Measurements from ENCODE around the gene LIPT2.

The LIPT2 gene

DNA sequence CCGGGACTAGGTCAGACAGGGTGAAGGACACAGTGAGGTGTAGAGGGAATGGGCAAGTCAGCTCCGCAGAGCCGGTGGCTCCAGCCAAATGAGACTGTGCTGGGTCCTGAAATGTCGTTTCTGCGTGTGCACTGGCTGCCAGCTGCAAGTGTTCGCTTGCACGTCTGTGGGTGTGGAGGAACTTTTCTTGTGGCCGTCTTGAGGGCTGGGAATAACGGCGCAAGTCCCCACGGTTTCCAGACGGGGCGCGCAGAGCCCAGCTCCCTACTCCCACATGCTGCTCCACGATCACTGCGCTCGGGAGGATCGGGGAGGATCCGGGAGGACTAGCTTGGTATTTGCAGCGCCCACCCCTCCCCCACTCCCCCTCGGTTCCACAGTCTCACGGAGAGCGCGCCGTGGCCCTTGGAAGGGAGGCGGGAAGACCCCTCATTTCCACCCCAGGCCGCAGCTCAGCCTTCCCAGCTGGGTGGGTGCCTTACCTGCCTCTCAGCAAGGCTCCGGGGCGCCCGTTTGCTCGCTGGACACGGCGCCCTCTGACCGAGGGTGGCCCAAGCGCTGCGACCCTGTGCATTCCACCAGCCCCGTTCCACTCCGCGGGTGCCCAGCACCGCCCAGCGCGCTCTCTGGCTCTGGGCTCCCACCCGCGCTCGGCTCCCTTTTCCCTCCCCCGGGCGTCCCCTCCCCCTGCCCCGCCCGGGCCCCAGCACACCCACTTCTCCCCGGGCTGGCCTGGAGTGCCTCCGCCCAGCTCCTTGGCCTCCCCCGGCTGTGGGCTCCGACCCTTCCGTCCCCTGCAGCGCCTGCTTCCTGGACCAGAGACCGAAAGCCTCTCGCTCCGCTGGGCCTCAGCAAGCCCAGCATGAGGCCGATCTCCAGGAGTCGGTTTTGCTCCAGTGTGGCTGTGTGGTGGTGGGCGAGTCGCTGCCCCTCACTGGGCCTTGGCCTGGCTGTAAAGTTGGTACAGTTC, 26.3 kb downstream of the LIPT2 start, which contains the start of gene KCNE3:
Gene KCNE3 (minus strand): TSS at position 634 of the 970 bp plus-strand sequence. CDS start 9,986 bp downstream, outside the sequence.
- DNase-seq (ENCODE audit: low read depth in 2 of 2), result no peak

DNA sequence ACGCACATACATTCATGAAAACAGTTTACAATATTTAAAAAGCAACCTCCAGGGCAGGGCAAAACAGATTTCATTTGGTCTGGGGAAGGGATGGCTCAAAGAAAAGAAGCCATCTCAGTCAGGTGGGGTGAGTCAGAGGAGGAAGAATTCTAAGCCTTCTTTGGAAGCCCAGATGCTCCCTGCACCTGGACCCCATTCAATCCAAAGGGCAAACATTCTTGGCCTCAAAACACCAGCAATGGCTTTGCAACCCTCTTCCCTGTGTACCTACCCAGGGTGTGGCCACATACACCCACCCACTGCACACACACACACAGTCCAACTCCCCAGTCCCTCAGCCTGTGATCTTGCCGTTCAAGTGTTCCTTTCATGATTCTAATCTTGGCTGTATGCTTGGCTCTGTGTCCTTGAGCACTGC, 28.2 kb downstream of the LIPT2 start:
- DNase-seq (ENCODE audit: low read depth in 2 of 2), result no peak

GRCh38 chr11:74464746-74465145, 28.8 kb downstream of the LIPT2 start:
- no peak for DNase-seq (ENCODE audit: low read depth in 2 of 2)

DNA sequence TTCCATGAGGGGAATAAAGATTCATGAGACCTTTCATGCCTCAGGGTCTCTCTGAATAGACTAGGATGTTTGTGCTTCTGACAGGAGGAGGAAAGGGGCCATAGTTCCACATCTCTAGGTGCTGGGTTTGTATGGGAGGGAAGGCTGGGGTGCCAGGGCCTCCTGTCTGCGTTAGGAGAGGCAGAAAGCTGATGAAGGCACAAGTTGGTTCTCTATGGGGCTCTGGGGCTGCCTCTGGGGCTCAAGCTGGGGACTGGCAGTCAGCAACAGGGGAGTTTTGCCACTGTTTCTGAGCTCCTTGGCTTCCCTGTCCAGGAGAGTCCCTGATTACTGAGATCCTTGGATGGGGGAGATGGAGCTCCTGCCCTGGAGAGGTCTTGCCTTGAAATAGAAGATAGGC, 30.3 kb downstream of the LIPT2 start:
- no peak for DNase-seq (ENCODE audit: low read depth in 2 of 2)

DNA sequence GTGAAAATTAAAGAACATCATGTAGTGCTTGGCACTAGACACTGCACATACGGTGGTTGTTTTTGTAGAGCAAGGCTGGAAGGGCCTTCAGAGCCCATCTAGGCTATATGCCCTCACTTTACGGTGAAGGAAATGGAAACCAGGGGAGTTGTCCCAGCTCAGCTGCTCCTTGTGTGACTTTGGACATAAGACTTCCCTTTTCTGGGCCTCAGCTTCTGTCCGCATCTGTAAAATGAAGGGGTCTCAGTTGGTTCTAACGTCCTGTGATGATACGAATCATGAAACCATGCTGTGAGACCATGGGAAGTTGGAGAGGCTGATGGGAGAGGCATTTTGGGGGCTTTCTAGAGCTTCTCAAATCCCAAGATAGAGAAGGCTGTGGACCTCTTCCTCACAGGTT, 30.9 kb downstream of the LIPT2 start:
- no peak for DNase-seq (ENCODE audit: low read depth in 2 of 2)

GRCh38 chr11:74462009-74462408, 31.5 kb downstream of the LIPT2 start:
- no peak for DNase-seq (ENCODE audit: low read depth in 2 of 2)

DNA sequence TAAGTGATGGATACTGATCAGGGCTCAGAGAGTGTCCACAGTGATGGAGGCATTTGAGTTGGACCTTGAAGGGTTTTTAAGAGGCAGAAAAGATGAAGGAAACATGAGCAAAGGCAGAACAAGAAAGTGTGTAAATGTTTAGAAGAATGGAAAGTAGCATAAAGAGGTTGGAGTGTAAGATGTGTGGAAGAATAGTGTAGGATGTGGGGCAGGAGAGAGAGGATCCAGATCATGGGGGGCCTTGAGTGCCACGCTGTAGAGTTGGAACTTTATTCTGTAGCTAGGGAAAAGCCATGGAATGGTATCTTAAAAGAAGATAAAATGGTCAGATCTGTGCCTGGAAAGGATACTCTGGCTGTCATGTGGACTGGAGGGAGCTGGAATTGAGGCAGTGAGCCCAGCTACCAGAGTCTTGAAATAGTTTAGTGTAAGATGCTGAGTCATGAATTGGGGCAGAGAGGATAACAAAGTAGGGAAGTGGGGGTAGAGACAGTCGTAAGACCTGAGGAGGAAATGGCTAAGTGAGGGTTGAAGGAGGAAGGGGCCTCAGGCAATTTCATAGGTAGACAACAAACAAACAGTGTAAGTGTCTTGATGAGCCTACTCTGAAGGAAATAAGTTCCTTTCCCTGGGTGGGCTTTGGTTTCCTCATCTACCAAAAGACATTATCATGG, 32.9 kb downstream of the LIPT2 start:
- no peak for DNase-seq (ENCODE audit: low read depth in 2 of 2)

DNA sequence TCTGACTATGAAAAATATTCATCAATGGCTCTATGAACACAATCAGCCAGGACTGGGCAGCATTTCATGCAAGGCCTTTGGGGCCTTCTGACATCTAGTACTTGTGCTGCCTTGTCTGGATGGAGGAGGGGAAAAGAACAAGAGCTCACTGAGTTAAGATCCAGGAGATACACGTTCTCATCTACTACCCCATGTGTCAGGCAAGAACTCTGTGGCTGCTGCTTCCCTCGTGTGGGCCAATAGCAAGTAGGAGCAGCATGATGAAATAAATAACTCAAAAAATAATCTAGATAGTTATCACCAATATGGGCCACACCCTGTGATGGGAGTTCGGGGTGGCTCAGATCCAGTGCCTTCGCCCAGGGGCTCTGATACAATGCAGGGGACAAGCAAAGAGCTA, 33.5 kb downstream of the LIPT2 start:
- DNase-seq (ENCODE audit: low read depth in 2 of 2), result no peak

GRCh38 chr11:74459584-74459983, 33.9 kb downstream of the LIPT2 start:
- DNase-seq (ENCODE audit: low read depth in 2 of 2), result no peak

GRCh38 chr11:74457356-74457755, 36.2 kb downstream of the LIPT2 start:
- DNase-seq (ENCODE audit: low read depth in 2 of 2), result no peak

- DNase-seq (ENCODE audit: low read depth in 2 of 2), result peak; percentile 8 to 33
These were observed 40.0 kb downstream of the LIPT2 start for GRCh38 chr11:74453373-74453975.

- DNase-seq (ENCODE audit: low read depth in 2 of 2), result no peak
These were observed 41.2 kb downstream of the LIPT2 start for GRCh38 chr11:74452366-74452765.

DNA sequence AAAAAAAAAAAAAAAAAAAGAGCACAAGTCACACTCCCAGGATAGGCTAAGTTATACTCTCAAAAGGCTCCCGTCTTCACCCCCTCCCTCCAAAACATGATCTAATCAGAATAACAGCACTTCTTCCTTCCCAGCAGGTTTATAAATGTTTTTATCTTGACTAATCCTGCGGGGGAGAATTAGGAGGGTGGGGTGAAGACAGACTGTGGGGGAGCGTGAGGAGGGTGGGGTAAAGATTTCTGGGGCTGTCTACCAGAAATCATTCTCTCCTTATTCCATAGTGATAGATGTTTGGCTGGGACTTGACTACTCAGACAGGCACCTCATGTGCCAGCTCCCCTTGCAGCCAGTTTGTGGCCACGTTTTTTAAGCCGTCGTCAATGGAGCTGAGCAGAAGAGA, 43.2 kb downstream of the LIPT2 start:
- no peak for DNase-seq (ENCODE audit: low read depth in 2 of 2)

DNA sequence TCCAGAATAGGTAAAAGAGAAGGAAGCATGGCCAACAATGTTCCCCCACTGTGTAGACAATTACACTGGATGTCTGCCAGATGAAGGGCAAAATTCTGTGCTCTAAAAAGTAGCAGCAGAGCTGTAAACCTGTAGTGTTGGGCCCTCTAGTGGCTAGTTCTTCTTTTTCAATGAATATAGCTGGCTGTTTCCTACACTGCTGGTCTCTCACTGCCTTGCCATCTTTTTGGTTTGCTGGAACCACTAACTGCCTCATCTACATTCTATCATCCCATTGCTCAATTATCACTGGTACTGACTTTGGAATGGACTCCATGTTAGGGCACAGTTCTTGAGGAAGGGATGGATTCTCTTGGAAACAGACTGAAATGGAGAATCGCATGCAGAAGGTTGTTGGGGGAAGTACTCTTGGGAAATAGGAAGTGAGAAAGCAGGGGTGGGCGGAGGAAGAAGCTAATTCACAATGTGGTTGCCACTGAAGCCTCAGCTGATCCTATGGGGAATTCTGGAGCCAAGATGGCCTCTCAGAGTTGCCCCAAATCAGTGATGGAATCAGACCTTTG, 44.1 kb downstream of the LIPT2 start:
- peak in 1 of 2 donors; percentile 10 for DNase-seq (ENCODE audit: low read depth in 2 of 2)

GRCh38 chr11:74447720-74448119, 45.8 kb downstream of the LIPT2 start:
- no peak for DNase-seq (ENCODE audit: low read depth in 2 of 2)

- DNase-seq (ENCODE audit: low read depth in 2 of 2), result no peak
These were observed 47.0 kb downstream of the LIPT2 start for GRCh38 chr11:74446532-74446938.

DNA sequence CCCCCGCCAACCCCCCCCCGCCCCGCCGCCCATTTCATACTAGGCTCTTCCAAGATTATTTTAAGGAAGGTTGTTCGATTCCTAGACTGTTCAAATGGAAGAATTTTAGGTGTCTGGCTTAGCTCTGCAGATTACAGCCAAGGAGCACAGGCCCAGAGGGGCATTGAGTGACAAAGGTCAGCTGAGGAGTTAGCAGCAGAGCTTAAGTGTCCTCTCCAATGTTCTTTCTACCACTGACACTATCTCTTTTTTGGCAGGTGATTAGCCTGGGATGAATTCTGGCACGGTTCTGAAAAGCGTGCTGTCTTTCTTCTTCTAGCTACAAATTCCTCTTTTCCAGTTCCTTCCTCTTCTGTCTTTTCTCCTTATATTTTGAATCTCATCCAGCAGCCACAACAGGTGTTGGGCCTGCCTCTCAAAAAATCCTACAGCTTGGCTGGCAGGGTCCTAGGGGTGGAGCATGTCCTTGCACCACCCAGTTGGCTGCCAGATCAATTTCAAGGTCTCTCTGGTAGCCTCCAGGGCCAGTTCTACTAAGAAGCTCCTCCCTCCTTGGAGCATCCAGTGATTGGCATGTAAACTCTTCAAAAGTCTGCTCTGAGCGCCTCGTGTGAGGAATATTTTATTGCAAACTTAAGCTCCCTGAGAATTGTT, 49.2 kb downstream of the LIPT2 start:
- DNase-seq (ENCODE audit: low read depth in 2 of 2), result no peak

DNA sequence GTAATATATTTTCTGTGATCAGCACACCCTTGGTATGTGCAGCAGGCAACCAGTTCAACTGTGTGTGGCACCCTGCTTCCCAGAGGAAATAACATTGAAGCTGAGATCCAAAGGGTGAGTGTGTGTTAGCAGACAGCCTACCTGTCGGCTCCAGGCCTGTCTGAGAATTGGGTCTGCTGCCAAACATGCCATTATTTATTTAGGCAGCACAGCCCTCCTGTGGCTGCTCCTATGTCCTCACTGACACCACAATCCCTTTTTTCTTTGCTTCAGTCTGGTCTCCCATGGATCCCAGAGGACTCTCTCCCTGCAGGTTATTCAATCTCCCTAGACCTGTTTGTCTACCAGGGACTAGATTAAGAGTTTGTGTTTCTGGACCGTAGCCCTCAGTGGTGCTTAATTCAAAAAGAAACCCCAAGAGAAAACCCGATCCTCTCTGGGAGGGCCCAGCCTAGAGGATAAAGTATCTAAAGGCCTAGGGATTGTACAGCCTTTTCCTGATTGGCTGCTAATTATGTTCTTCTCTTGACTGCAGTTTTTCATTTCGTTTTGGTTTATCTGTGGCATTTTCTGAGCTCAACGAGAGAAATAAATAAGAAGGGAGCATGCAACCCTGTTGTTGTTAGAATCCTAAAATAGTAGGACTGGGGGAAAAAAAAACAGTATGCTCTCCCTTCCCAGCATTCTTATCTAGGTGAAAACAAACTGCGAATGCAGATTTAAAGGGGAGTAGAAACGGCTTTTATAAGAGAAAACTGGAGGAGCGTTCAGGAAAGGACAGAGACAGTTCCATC, 50.3 kb downstream of the LIPT2 start:
- DNase-seq (ENCODE audit: low read depth in 2 of 2), result no peak

DNA sequence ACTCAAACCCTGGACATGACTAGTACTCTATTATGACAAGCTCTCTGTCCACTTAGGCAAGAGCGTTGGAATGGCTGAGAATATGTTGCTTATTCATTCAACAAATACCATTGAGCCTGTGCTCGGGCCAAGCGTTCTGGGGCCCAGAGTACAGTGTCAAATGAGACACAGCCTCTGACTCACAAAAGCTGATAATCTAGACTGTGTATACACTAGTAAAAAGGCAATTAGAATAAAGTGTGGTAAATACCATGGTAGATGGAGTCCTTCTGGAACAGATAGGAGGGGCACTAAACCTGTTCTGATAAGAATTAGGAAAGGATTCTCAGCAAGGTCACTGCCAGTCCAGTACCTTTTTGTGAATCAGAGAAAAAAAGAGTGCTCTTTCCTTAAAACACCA, 50.9 kb downstream of the LIPT2 start:
- no peak for DNase-seq (ENCODE audit: low read depth in 2 of 2)
